T-helper 2 cell (primary cell): Measurements from ENCODE around the gene AHRR.
"Not testable (repeated sequence)": the region's sequence is repeated elsewhere in the genome, so short reads cannot be mapped to it uniquely, and the experiment has no call there.

Experiments used
- DNase-seq, 5 experiments: peaks; one replicate each; pipeline versions ENCODE4 v3.0.0 to v3.0.0-alpha.2; 2012 to 2022

AHRR gene

GRCh38 chr5:478369-478981 lies 157.0 kb downstream of the AHRR start:
- no peak for DNase-seq

- DNase-seq: no peak
Observed at GRCh38 chr5:478982-479535, 157.5 kb downstream of the AHRR start.

DNA sequence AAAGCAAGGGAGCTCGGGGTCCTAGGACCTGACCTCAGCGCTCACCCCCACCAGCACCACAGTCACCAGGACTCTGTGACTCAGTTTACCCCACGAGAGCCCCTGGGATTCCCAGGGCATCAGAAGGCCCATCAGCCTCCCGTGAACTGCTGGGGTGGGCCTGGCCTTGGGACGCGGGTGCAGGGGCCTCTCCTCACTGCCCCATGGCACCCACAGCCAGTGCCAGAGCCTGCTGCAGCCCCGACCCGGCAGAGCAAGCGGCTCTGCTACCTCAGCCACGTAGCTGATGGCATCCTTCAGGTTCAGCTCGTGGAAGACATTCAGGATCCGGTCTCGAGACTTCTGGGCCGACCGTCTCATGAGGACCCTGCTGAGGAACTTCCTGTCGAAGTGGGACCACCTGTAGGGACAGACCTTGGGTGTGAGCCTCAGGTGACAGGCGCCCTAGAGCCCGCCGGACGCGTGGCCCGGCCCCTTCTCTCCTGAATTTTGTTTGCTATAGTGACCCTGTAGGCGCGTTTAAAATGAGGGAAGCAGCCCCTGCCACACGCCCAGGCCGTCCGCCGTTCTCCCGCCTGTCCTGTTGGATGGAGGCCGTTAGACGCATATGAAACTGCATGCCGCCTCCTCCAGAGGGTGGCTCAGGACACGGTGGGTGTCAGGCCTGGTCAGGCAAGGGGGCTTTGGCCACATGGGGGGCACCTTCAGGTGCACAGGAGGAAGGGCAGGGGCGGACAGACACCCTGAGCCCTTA lies 158.2 kb downstream of the AHRR start:
- DNase-seq: no peak

- DNase-seq: no peak
Observed at GRCh38 chr5:481347-481746, 159.8 kb downstream of the AHRR start.

GRCh38 chr5:482021-482420 lies 160.5 kb downstream of the AHRR start:
- no peak for DNase-seq

DNA sequence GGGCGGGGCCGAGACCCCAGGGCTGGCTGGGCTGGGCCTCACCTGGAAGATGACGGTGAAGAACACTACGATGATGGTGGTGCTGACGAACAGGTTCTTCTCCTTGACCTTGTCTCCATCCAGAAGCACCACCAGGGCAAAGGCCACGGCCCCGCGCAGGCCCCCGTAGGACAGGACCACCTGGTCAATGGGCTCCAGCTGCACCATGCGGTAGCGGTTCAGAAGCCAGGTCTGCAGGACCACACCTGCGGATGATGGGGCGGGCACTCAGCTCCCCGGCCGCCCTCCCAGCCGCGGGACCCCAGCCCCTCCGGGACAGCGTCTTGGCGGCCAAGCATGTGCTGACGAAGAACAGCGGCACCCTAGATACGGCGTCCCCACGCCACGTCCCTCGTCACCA lies 161.0 kb downstream of the AHRR start:
- no peak for DNase-seq

DNA sequence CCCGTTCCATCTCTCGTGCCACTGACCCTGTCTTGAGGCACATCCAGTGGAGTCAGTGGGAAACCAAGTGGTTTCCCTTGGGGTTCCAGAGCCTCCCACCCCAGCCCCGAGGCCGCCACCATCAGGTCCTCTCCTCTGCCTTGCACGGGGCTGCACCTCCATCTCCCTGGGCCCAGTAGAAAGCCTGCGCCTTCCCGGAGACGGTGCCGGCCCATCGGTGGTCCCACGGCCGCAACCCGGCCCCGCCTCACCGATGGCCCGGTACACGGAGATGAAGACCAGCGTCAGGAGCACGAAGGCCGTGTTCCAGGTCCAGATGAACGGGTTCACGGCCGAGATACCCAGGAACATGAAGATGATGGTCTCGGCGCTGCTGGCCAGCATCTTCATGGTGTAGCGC lies 161.5 kb downstream of the AHRR start:
- DNase-seq: no peak

- no peak for DNase-seq
Observed at GRCh38 chr5:483434-484140, 162.1 kb downstream of the AHRR start.

- DNase-seq: no peak
Observed at GRCh38 chr5:484556-484955, 163.0 kb downstream of the AHRR start.

GRCh38 chr5:485113-485945 lies 163.8 kb downstream of the AHRR start:
- DNase-seq: no peak

GRCh38 chr5:485946-486491 lies 164.5 kb downstream of the AHRR start:
- peak in 1 of 5 experiments; percentile 13 for DNase-seq

DNA sequence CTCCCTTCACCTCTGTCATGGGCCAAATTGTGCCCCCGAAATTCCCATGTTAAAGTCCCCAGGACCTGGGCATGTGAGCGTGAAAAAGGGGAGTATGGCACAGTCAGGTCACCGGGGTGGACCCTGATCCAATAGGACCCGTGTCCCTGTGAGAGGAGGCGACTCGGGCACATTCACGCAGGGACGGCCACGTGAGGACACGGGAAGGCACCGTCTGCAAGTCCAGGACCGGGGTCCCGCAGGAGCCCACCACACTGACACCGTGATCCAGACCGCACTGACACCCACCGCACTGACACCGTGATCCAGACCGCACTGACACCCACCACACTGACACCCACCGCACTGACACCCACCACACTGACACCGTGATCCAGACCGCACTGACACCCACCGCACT lies 165.1 kb downstream of the AHRR start:
- not testable (repeated sequence) for DNase-seq
